Left lung (tissue), 10 donors: ENCODE data around the gene VPREB1. TPM values are rescaled to one million over a fixed set of nuclear protein-coding genes. Genes with fewer than 3 reads are reported as not detected.

Experiments
- ATAC-seq: fragments of 200-7000 bp; cut with Tn5 transposase; one replicate; pipeline ENCODE4 v1.9.1; 2020; ENCODE audit warnings: moderate library complexity
- DNase-seq, 4 donors: peaks; one replicate each; pipeline ENCODE4 v3.0.0-alpha.2; 2013 to 2020
- H3K27ac ChIP-seq, 2 donors: fragments of 200-600 bp; sonication (generic) in 1 of 2; one replicate each; pipeline versions ENCODE4 v1.5.0 to v1.8.0; 2020 to 2021
- H3K27me3 ChIP-seq, 2 donors: fragments of 200-600 bp; sonication (generic) in 1 of 2; one replicate each; pipeline versions ENCODE4 v1.5.0 to v1.8.0; 2020 to 2021
- H3K36me3 ChIP-seq, 2 donors: fragments of 200-600 bp; sonication (generic) in 1 of 2; one replicate each; pipeline versions ENCODE4 v1.5.0 to v1.8.0; 2020 to 2021
- H3K4me1 ChIP-seq, 2 donors: fragments of 200-600 bp; one replicate each; pipeline ENCODE4 v1.8.0; 2021
- H3K4me3 ChIP-seq, 2 donors: fragments of 200-600 bp; sonication (generic) in 1 of 2; one replicate each; pipeline versions ENCODE4 v1.5.0 to v1.8.0; 2020 to 2021; ENCODE audit warnings: mild to moderate bottlenecking in 1 of 2
- H3K9me3 ChIP-seq, 2 donors: fragments of 200-600 bp; sonication (generic) in 1 of 2; one replicate each; pipeline versions ENCODE4 v1.5.0 to v1.8.0; 2020 to 2021
- CTCF ChIP-seq, 2 donors: fragments of 200-600 bp; sonication (generic) in 1 of 2; IDR thresholded peaks; one replicate each; pipeline versions ENCODE4 v1.5.0 to v1.8.0; 2021; ENCODE audit warnings: antibody characterized with exemption in 2 of 2
- intact Hi-C, 2 donors: fragments of 100-400 bp; cut with DNase I; formaldehyde crosslinking; loops; one replicate each; pipeline versions ENCODE4 v1.11.2 to v1.14.2; 2022
- polyA plus RNA-seq, 6 donors: library from polyadenylated mRNA; unstranded; fragments of 120-200 nt; gene quantifications; one replicate each; pipeline ENCODE4 v1.2.1, GENCODE V29; 2013; ENCODE audit not compliant: insufficient read length in 6 of 6
- total RNA-seq, 2 donors: library from RNA; stranded (reverse); fragmentation: NEBNext Ultra II Directional; extraction: Animal tissue kit (Norgen Biotek cat#: 25700); gene quantifications; one replicate each; pipeline ENCODE4 v1.2.1, GENCODE V29; 2021
- donor health status: DM: no; HTN: yes; CAD: no.
- donor health status: DM: no; HTN: no; CAD: no.

Gene VPREB1
- total and polyA plus RNA-seq, 8 donors, result 0.21 to 0.53 (median 0.36) TPM; not detected in 4

DNA sequence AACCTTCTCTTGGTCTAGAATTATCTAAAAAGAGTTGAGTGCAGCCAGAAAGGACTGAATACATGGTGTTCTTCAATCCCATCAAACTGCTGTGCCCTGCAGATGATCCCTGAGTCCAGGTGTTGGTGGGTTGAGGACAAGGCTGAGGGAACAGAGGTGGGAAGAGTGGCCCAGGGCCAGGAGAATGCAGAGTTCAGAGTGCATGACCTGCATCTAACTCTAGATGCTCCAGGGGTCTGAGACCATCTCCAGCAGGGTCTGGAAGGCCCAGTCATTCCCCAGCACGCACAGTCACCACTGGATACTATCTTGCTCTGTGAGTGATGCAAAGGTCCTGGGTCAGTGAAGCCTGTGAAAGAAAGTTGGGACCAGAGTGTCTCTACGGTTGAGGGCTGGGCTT, 2.1 kb upstream of the VPREB1 start:
- intact Hi-C loops, result no loop called here
- H3K27ac ChIP-seq, result no peak overlapping the region
- H3K4me3 ChIP-seq, result no peak overlapping the region
- H3K36me3 ChIP-seq, result no peaks in the 10 kb centered on the region
- H3K9me3 ChIP-seq, result no peaks in the 10 kb centered on the region
- peaks cover 0 to 34% of the 10 kb centered on the region in 2 donors for H3K27me3 ChIP-seq
- DNase-seq (no peak), ATAC-seq (no peak)
- H3K4me1 ChIP-seq, result no peaks in the 10 kb centered on the region
- TF ChIP-seq CTCF (IDR thresholded peaks at IDR 0.05), result no peak

GRCh38 chr22:22243033-22243680, 1.4 kb upstream of the VPREB1 start:
- no peak for ATAC-seq
- Histone ChIP-seq H3K27me3 (peaks cover 0 to 34% of the 10 kb centered on the region in 2 donors), H3K4me1 (no peaks in the 10 kb centered on the region), H3K9me3 (no peaks in the 10 kb centered on the region), H3K4me3 (no peak overlapping the region), H3K27ac (no peak overlapping the region), H3K36me3 (no peaks in the 10 kb centered on the region)
- intact Hi-C loops, result no loop called here
- DNase-seq, result no peak
- TF ChIP-seq CTCF (IDR thresholded peaks at IDR 0.05), result no peak

- Histone ChIP-seq H3K9me3 (no peaks in the 10 kb centered on the region), H3K27me3 (peaks cover 0 to 34% of the 10 kb centered on the region in 2 donors), H3K36me3 (no peaks in the 10 kb centered on the region), H3K4me1 (no peaks in the 10 kb centered on the region), H3K27ac (no peak overlapping the region), H3K4me3 (no peak overlapping the region)
- no peak for ATAC-seq
- DNase-seq, result no peak
- no peak for TF ChIP-seq CTCF (IDR thresholded peaks at IDR 0.05)
- intact Hi-C loops, result no loop called here
Observed at GRCh38 chr22:22245256-22245909, 797 bp downstream of the VPREB1 start.

DNA sequence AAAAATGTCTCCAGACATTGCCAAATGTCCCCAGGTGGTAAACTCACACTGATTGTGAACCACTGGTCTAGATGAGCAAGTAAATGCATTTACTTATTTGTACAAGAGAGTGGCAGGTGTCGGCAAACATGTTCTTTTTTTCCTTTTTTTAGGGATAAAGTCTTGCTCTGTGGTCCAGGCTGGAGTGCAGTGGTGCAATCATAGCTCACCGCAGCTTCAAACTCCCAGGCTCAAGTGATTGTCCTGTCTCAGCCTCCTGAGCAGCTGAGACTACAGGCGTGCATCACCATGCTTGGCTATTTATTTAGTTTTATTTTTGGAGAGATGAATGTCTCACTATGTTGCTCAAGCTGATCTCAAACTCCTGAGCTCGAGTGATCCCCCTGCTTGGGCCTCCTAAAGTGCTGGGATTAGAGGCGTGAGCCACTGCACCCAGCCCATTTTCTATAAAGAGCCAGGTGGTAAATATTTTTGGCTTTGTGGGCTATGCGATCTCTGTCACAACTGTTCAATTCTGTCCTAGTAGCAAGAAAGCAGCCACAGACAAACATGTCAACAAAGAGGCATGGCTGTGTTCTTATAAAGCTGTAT, 1.4 kb downstream of the VPREB1 start:
- intact Hi-C loops, result no loop called here
- no peaks in the 10 kb centered on the region for H3K9me3 ChIP-seq
- no peak for TF ChIP-seq CTCF (IDR thresholded peaks at IDR 0.05)
- DNase-seq (no peak), ATAC-seq (no peak)
- H3K27me3 ChIP-seq, result peaks cover 0 to 32% of the 10 kb centered on the region in 2 donors
- no peaks in the 10 kb centered on the region for H3K4me1 ChIP-seq
- no peak overlapping the region for H3K4me3 ChIP-seq
- no peak overlapping the region for H3K27ac ChIP-seq
- no peaks in the 10 kb centered on the region for H3K36me3 ChIP-seq

- ATAC-seq (no peak), DNase-seq (no peak)
- no peaks in the 10 kb centered on the region for H3K4me1 ChIP-seq
- H3K27me3 ChIP-seq, result peaks cover 0 to 25% of the 10 kb centered on the region in 2 donors
- no peaks in the 10 kb centered on the region for H3K9me3 ChIP-seq
- H3K36me3 ChIP-seq, result no peaks in the 10 kb centered on the region
- no peak for TF ChIP-seq CTCF (IDR thresholded peaks at IDR 0.05)
- intact Hi-C loops, result no loop called here
- no peak overlapping the region for H3K4me3 ChIP-seq
- no peak overlapping the region for H3K27ac ChIP-seq
Observed at GRCh38 chr22:22246706-22247105, 2.1 kb downstream of the VPREB1 start.
